ENCODE measurements around the gene GOLGA8B. TPM values are rescaled to one million over a fixed set of nuclear protein-coding genes. Genes with fewer than 3 reads are reported as not detected.

Gene GOLGA8B
- total and polyA plus RNA-seq, 12 donors, result 4.0 to 80.6 (median 21.4) TPM

DNA sequence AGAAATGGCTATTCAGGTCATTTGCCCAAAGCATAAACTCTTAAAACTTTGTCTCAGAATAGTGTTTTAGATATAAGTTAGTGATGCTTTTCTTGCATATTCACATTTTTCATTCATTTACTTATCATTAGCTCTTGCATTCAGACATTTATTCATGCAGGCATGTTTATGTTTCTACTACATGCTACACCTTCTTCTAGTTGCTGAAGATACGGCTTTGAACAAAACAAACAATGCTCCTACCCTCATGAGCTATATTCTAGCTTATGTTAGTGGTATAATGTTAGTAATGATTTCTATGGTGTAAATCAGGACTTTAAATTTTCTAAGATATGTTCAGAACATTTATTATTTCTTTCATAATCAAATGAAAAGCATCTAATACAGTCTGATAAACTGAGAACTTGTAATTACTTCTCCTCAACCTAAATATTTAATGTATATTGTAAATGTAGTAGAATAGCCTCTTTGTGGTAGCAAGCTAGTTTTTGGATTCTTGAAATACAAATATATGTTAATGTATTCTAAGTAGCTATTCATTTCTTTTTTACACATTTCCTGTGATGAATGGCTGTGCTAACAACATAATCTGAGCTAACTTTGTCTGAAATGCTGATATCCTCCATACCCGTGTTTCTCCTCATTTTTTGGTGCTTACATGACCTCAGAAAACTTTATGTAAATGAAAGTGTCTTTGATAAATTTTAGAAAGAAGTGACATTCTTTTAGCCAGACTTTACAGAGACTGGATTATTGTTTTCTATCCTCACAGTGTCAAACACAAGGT, 15.5 kb upstream of the GOLGA8B start:
- TF ChIP-seq, protein P1, sequence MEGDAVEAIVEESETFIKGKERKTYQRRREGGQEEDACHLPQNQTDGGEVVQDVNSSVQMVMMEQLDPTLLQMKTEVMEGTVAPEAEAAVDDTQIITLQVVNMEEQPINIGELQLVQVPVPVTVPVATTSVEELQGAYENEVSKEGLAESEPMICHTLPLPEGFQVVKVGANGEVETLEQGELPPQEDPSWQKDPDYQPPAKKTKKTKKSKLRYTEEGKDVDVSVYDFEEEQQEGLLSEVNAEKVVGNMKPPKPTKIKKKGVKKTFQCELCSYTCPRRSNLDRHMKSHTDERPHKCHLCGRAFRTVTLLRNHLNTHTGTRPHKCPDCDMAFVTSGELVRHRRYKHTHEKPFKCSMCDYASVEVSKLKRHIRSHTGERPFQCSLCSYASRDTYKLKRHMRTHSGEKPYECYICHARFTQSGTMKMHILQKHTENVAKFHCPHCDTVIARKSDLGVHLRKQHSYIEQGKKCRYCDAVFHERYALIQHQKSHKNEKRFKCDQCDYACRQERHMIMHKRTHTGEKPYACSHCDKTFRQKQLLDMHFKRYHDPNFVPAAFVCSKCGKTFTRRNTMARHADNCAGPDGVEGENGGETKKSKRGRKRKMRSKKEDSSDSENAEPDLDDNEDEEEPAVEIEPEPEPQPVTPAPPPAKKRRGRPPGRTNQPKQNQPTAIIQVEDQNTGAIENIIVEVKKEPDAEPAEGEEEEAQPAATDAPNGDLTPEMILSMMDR (IDR thresholded peaks at IDR 0.05), result no peak
- WGBS, 2 donors, result 71 to 74% methylated on average over 2 of the region's 2 CpGs
- Histone ChIP-seq H3K9me3 (no peaks in the 10 kb centered on the region), H3K4me3 (no peak overlapping the region), H3K27me3 (peaks cover 0 to 10% (median 0%) of the 10 kb centered on the region in 7 donors), H3K27ac (no peak overlapping the region), H3K36me3 (no peaks in the 10 kb centered on the region), H3K4me1 (peaks cover 0 to 3% (median 0%) of the 10 kb centered on the region in 9 donors)
- DNase-seq (no peak), ATAC-seq (no peak)
- intact Hi-C loops (cut with DNase I), result loop anchor here in 1 of 10 donors (10.0 kb wide), 1 partner anchor 84 kb away; no protein-coding TSS in a partner anchor

DNA sequence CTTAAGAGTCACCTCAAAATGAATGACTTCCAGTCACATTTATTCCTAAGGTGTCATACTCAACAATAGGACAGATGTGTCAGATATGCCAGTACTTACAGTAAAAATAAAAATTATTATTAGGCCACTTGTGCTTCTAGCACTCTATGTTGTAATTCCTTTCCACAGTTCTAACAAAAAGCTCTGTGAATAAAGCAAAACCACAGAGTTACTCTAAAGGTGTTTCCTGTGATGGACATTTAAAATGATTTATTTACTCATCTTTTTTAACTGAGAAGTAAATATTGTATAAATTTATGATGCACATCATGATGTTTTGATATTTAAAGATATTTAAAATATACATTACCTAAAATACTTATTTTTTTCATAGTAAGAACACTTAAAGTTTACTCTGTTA, 13.9 kb upstream of the GOLGA8B start:
- TF ChIP-seq, protein P1 (IDR thresholded peaks at IDR 0.05), result no peak
- peaks cover 0 to 8% (median 0%) of the 10 kb centered on the region in 7 donors for H3K27me3 ChIP-seq
- no peak for ATAC-seq
- DNase-seq, result no peak
- no peaks in the 10 kb centered on the region for H3K9me3 ChIP-seq
- intact Hi-C loops (cut with DNase I), result loop anchor here in 1 of 10 donors (10.0 kb wide), 1 partner anchor 83 kb away; no protein-coding TSS in a partner anchor
- no peaks in the 10 kb centered on the region for H3K36me3 ChIP-seq
- H3K27ac ChIP-seq, result no peak overlapping the region
- H3K4me1 ChIP-seq, result peaks cover 0 to 3% (median 0%) of the 10 kb centered on the region in 9 donors
- no peak overlapping the region for H3K4me3 ChIP-seq

DNA sequence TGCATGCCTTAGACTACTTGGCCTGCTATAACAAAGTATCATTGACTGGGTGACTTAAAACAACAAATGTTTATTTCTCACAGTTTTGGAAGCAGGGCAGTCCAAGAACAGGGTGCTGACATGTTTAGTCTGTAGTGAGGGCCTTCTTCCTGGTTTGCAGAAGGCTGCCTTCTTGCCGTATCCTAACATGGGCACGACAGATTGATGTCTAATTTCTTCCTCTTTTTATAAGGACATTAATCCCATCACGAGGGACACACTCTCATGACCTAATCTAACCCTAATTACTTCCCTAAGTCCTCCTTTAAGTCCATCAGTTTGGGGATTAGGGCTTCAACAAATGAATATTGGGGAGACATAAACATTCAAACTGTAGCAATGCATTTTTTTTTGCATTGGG, 10.9 kb upstream of the GOLGA8B start:
- intact Hi-C loops (cut with DNase I), result loop anchor here in 1 of 10 donors (10.0 kb wide), 1 partner anchor 80 kb away; no protein-coding TSS in a partner anchor
- no peaks in the 10 kb centered on the region for H3K36me3 ChIP-seq
- ATAC-seq, result no peak
- peaks cover 0 to 4% (median 0%) of the 10 kb centered on the region in 7 donors for H3K27me3 ChIP-seq
- TF ChIP-seq, protein P1 (IDR thresholded peaks at IDR 0.05), result no peak
- no peak overlapping the region for H3K27ac ChIP-seq
- no peak for DNase-seq
- 38 to 72% methylated on average over 3 of the region's 3 CpGs for WGBS, 2 donors
- no peaks in the 10 kb centered on the region for H3K9me3 ChIP-seq
- no peak overlapping the region for H3K4me3 ChIP-seq
- no peaks in the 10 kb centered on the region for H3K4me1 ChIP-seq

DNA sequence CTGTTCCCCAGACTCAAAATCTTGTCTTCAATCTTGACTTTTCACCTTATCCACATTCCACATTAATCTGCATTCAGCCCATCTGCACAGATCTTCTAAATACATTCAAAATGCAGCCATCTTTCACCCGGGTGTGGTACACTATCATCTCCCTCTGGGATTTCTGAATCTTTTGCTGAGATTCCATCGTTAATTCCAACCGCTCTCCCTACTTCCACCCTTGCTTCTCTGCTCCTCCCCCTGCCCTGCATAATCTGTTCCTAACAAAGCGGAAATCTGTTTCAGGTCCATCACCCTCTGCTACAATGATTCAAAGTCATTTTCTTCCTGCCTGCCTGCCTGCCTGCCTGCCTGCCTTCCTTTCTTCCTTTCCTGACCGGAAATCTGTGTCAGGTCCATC, 7.9 kb upstream of the GOLGA8B start:
- Histone ChIP-seq H3K27ac (no peak overlapping the region), H3K9me3 (no peaks in the 10 kb centered on the region), H3K4me1 (peaks cover 0 to 7% (median 0%) of the 10 kb centered on the region in 9 donors), H3K4me3 (no peak overlapping the region), H3K36me3 (no peaks in the 10 kb centered on the region), H3K27me3 (peaks cover 0 to 4% (median 0%) of the 10 kb centered on the region in 7 donors)
- WGBS, 2 donors, result 49 to 61% methylated on average over 5 of the region's 5 CpGs
- DNase-seq (no peak), ATAC-seq (no peak)
- intact Hi-C loops (cut with DNase I), result loop anchor here in 1 of 10 donors (10.0 kb wide), 1 partner anchor 77 kb away; no protein-coding TSS in a partner anchor
- TF ChIP-seq, protein P1 (IDR thresholded peaks at IDR 0.05), result no peak

Measured in heart right ventricle (tissue), 16 donors.